Keratinocyte (primary cell): ENCODE measurements around the gene PAPPA. TPM values are rescaled to one million over a fixed set of nuclear protein-coding genes. Genes with fewer than 3 reads are reported as not detected.

Experiments
- DNase-seq: peaks from one replicate; pipeline ENCODE4 v3.0.0-alpha.2; 2011; ENCODE audit warnings: low read depth, missing footprints, low spot score
- FAIRE-seq: peaks from 2 replicates; lab custom pipeline; 2011; peaks lifted over from hg19 to GRCh38; lab: Jason Lieb, UNC
- H2AFZ ChIP-seq: 2 replicates; pipeline ENCODE4 v1.6.0; 2012; ENCODE audit warnings: low read length, control low read depth, inconsistent platforms; ENCODE audit not compliant: control insufficient read depth
- H3K27ac ChIP-seq: 2 replicates; pipeline ENCODE4 v1.5.1; 2011; ENCODE audit warnings: low read length; ENCODE audit not compliant: control insufficient read depth, insufficient read depth
- H3K27me3 ChIP-seq: 3 replicates; pipeline ENCODE4 v1.6.0; 2011; ENCODE audit warnings: low read length; ENCODE audit not compliant: control insufficient read depth, insufficient read depth; ENCODE audit errors: extremely low read depth
- H3K36me3 ChIP-seq, 2 experiments: 2 replicates in 1 of 2; 3 replicates in 1 of 2; pipeline ENCODE4 v1.5.1; 2011; ENCODE audit warnings: low read length in 2 of 2, mild to moderate bottlenecking in 1 of 2; ENCODE audit not compliant: control insufficient read depth in 2 of 2, insufficient read depth in 2 of 2; ENCODE audit errors: extremely low read depth in 1 of 2
- H3K4me1 ChIP-seq: 3 replicates; pipeline ENCODE4 v1.5.1; 2011; ENCODE audit warnings: low read length; ENCODE audit not compliant: control insufficient read depth, insufficient read depth; ENCODE audit errors: extremely low read depth
- H3K4me2 ChIP-seq: 3 replicates; pipeline ENCODE4 v1.6.0; 2011; ENCODE audit warnings: low read depth, low read length; ENCODE audit not compliant: control insufficient read depth, insufficient read depth; ENCODE audit errors: extremely low read depth
- H3K4me3 ChIP-seq, 3 experiments: fragments of 200-600 bp in 1 of 3; sonication (generic) in 1 of 3; 2 replicates in 2 of 3; 3 replicates in 1 of 3; pipeline ENCODE4 v1.5.1; 2011 to 2016; ENCODE audit warnings: low read length in 3 of 3, mild to moderate bottlenecking in 3 of 3, control low read depth in 2 of 3, inconsistent platforms in 1 of 3, low read depth in 1 of 3, mixed read lengths in 1 of 3, mixed run types in 1 of 3, moderate library complexity in 1 of 3; ENCODE audit not compliant: control insufficient read depth in 2 of 3, insufficient read depth in 2 of 3; ENCODE audit errors: extremely low read depth in 1 of 3
- H3K79me2 ChIP-seq: 2 replicates; pipeline ENCODE4 v1.6.0; 2012; ENCODE audit warnings: low read length; ENCODE audit not compliant: control insufficient read depth, insufficient read depth
- H3K9ac ChIP-seq: 3 replicates; pipeline ENCODE4 v1.6.0; 2011; ENCODE audit warnings: low read length; ENCODE audit not compliant: control insufficient read depth, insufficient read depth; ENCODE audit errors: extremely low read depth
- H3K9me1 ChIP-seq: 3 replicates; pipeline ENCODE4 v1.6.0; 2011; ENCODE audit warnings: low read length; ENCODE audit not compliant: control insufficient read depth, insufficient read depth; ENCODE audit errors: extremely low read depth
- H3K9me3 ChIP-seq: 2 replicates; pipeline ENCODE4 v1.5.1; 2012; ENCODE audit warnings: low read depth, low read length; ENCODE audit not compliant: control insufficient read depth
- H4K20me1 ChIP-seq: 3 replicates; pipeline ENCODE4 v1.6.0; 2011; ENCODE audit warnings: low read length; ENCODE audit not compliant: control insufficient read depth, insufficient read depth; ENCODE audit errors: extremely low read depth
- EZH2 ChIP-seq: IDR thresholded peaks from one replicate; pipeline ENCODE4 v1.6.1; 2012; ENCODE audit warnings: inconsistent platforms, mild to moderate bottlenecking, low read length, moderate library complexity
- dilution Hi-C: fragments of 300-500 bp; cut with MboI; formaldehyde crosslinking; loops from one replicate; pipeline ENCODE4 v1.7.0; 2020; ENCODE audit warnings: low sequenced_read_pairs; ENCODE audit not compliant: extremely low pct_ligation_motif_present
- polyA plus RNA-seq, 5 experiments: library from polyadenylated mRNA; depleted of rRNA in 3 of 5; stranded (reverse) in 3 of 5; stranded (forward) in 1 of 5; unstranded in 1 of 5; fragments of >200 nt; gene quantifications; 1 replicate in 1 of 5; 2 replicates in 3 of 5; 3 replicates in 1 of 5; pipeline versions ENCODE4 v1.2.1 to v1.2.3, GENCODE V29; 2011 to 2012; ENCODE audit warnings: missing spikeins in 2 of 5, low read depth in 1 of 5, low replicate concordance in 1 of 5
- TF ChIP-seq, protein P1 (sequence below), 3 experiments: IDR thresholded peaks in 1 of 3; conservative IDR thresholded peaks in 1 of 3; optimal IDR thresholded peaks in 1 of 3; 2 replicates in 2 of 3; 3 replicates in 1 of 3; pipeline versions ENCODE3 to v1.5.1; 2011; ENCODE audit warnings: low read length in 3 of 3, mild to moderate bottlenecking in 3 of 3, moderate library complexity in 2 of 3, control low read depth in 1 of 3, inconsistent platforms in 1 of 3; ENCODE audit not compliant: insufficient read depth in 2 of 3; ENCODE audit errors: extremely low read depth in 1 of 3

PAPPA gene
- polyA plus RNA-seq, 1 donor (not counting 4 experiments of a cell fraction or from before 2014, with no cell fraction given) = 0.77 TPM

DNA sequence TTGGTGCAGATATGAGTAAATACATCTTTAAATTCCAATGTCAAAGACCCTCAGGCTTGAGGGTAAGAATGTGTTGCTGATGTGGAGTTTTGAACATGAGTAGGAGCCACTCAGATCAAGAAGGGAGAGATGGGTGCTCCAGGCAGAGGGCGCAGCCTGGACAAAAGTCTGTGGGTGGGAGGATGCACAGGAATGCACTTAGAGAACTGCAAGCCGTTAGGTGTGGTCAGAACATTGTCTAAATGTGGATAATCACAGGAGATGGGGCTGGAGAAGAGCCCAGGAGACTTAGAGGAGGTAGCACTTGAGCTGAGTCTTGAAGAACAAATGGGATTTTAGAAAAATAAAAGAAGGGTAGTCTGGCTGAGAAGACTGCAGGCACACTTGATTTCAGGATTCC, 255.5 kb downstream of the PAPPA start:
- H3K36me3 ChIP-seq = no peaks in the 10 kb centered on the region
- no peaks in the 10 kb centered on the region for H3K27me3 ChIP-seq
- FAIRE-seq (no peak), DNase-seq (no peak)
- no peak overlapping the region for H3K4me3 ChIP-seq
- TF ChIP-seq, protein P1, sequence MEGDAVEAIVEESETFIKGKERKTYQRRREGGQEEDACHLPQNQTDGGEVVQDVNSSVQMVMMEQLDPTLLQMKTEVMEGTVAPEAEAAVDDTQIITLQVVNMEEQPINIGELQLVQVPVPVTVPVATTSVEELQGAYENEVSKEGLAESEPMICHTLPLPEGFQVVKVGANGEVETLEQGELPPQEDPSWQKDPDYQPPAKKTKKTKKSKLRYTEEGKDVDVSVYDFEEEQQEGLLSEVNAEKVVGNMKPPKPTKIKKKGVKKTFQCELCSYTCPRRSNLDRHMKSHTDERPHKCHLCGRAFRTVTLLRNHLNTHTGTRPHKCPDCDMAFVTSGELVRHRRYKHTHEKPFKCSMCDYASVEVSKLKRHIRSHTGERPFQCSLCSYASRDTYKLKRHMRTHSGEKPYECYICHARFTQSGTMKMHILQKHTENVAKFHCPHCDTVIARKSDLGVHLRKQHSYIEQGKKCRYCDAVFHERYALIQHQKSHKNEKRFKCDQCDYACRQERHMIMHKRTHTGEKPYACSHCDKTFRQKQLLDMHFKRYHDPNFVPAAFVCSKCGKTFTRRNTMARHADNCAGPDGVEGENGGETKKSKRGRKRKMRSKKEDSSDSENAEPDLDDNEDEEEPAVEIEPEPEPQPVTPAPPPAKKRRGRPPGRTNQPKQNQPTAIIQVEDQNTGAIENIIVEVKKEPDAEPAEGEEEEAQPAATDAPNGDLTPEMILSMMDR (optimal IDR thresholded peaks at IDR 0.05 in 1 of 3, IDR thresholded peaks at IDR 0.05 in 1 of 3, conservative IDR thresholded peaks at IDR 0.05 in 1 of 3; ENCODE audit: extremely low read depth in 1 of 3, insufficient read depth in 2 of 3, low read length in 3 of 3) = no peak
- TF ChIP-seq EZH2 = no peak
- H3K9ac ChIP-seq = no peak overlapping the region
- dilution Hi-C loops = no loop called here
- H3K27ac ChIP-seq = no peak overlapping the region
- H4K20me1 ChIP-seq = no peaks in the 10 kb centered on the region
- H3K79me2 ChIP-seq = no peaks in the 10 kb centered on the region
- H3K4me2 ChIP-seq = no peak overlapping the region
- H2AFZ ChIP-seq = no peak overlapping the region
- H3K4me1 ChIP-seq = no peaks in the 10 kb centered on the region
- H3K9me1 ChIP-seq = no peaks in the 10 kb centered on the region
- no peaks in the 10 kb centered on the region for H3K9me3 ChIP-seq

GRCh38 chr9:116409638-116410037, 256.0 kb downstream of the PAPPA start:
- TF ChIP-seq, protein P1 (optimal IDR thresholded peaks at IDR 0.05 in 1 of 3, IDR thresholded peaks at IDR 0.05 in 1 of 3, conservative IDR thresholded peaks at IDR 0.05 in 1 of 3; ENCODE audit: extremely low read depth in 1 of 3, insufficient read depth in 2 of 3, low read length in 3 of 3) = no peak
- TF ChIP-seq EZH2 = no peak
- H3K36me3 ChIP-seq = no peaks in the 10 kb centered on the region
- H3K4me1 ChIP-seq = no peaks in the 10 kb centered on the region
- no peaks in the 10 kb centered on the region for H3K9me1 ChIP-seq
- no peak overlapping the region for H3K4me3 ChIP-seq
- H3K4me2 ChIP-seq = no peak overlapping the region
- dilution Hi-C loops = no loop called here
- no peak overlapping the region for H3K27ac ChIP-seq
- H3K9ac ChIP-seq = no peak overlapping the region
- DNase-seq = no peak
- no peaks in the 10 kb centered on the region for H3K79me2 ChIP-seq
- no peaks in the 10 kb centered on the region for H3K27me3 ChIP-seq
- no peak overlapping the region for H2AFZ ChIP-seq
- no peaks in the 10 kb centered on the region for H4K20me1 ChIP-seq
- no peak for FAIRE-seq
- no peaks in the 10 kb centered on the region for H3K9me3 ChIP-seq
